RWPE1 (cell line): ENCODE data around the gene CEP120.

Experiments used
- CTCF ChIA-PET: fragments of 350-600 bp; sonication (Branson Sonifier 250); formaldehyde crosslinking; extraction: SDS; loops from one replicate; lab custom pipeline; 2021; lab: Yijun Ruan, JAX
- POLR2A ChIA-PET: fragments of 400-600 bp; formaldehyde crosslinking; extraction: SDS; loops from one replicate; lab custom pipeline; 2020; ENCODE audit warnings: antibody characterized with exemption; ENCODE audit not compliant: low non-redundant PET; lab: Yijun Ruan, JAX
- DNase-seq: peaks from one replicate; pipeline ENCODE4 v3.0.0; 2012; ENCODE audit warnings: low spot score
- H3K27ac ChIP-seq: fragments of 450-650 bp; 2 replicates; pipeline ENCODE4 v1.5.1; 2017
- TF ChIP-seq, protein P1 (sequence below): fragments of 450-650 bp; conservative IDR thresholded peaks from 2 replicates; pipeline ENCODE4 v1.5.1; 2017; ENCODE audit warnings: low read depth, mild to moderate bottlenecking

The CEP120 gene

DNA sequence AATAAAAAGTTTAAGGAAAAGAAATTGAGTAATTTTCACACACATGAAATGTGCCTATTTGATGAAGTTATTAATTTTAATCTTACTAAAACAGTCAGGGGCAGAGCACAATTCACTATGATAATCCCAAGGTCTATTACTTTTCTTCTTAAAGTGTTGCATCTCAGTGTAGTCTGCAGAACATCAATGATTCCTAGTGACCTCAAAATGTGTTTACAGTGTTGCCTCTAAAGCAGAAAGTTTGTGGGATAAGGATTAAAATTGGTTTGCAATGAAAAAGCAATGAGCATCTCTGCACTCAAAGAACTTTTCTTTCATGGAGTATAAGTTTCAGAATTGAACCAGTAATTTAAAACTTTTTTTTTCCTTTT lies 63.0 kb downstream of the CEP120 start:
- H3K27ac ChIP-seq, result no peak overlapping the region
- POLR2A ChIA-PET, result no interaction called here
- CTCF ChIA-PET, result interaction anchor here (0.7 kb wide), 1 partner anchor 204 kb away, joined by 3 read pairs; no protein-coding TSS in a partner anchor
- DNase-seq, result no peak
- TF ChIP-seq, protein P1, sequence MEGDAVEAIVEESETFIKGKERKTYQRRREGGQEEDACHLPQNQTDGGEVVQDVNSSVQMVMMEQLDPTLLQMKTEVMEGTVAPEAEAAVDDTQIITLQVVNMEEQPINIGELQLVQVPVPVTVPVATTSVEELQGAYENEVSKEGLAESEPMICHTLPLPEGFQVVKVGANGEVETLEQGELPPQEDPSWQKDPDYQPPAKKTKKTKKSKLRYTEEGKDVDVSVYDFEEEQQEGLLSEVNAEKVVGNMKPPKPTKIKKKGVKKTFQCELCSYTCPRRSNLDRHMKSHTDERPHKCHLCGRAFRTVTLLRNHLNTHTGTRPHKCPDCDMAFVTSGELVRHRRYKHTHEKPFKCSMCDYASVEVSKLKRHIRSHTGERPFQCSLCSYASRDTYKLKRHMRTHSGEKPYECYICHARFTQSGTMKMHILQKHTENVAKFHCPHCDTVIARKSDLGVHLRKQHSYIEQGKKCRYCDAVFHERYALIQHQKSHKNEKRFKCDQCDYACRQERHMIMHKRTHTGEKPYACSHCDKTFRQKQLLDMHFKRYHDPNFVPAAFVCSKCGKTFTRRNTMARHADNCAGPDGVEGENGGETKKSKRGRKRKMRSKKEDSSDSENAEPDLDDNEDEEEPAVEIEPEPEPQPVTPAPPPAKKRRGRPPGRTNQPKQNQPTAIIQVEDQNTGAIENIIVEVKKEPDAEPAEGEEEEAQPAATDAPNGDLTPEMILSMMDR, result no peak

DNA sequence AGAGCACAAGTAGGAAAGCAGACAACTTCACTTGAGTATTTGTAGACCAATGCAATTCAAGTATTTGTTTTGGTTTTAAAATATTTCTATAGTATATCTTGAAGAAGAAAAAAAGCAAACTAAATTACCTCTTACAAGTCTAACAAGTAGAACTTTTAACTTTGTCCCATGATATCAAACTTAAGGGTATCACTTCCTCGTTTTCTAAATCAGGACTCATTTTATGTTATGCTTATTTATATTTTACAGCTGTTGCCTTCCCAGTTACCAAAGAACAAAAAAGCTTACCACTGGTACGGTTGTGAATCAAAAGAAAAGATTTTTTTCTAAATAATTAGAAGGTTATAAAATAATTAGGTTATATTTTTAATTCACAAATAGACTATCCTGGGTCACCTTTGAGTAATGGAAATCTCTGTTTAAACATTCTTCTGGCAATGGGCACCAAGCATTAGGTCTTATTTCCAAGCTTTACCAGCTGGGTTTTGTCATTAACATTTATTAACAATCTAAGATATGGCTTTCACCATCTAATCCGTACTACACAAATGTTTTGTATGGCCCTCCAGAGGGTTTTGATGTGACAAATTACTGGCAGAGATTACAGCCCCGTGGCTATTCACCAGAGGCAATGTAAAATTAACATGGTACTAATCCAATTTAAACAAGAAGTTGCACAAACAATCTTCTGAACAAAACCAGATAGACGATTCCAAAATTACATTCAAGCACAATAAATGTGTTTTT lies 63.6 kb downstream of the CEP120 start:
- DNase-seq, result no peak
- H3K27ac ChIP-seq, result no peak overlapping the region

DNA sequence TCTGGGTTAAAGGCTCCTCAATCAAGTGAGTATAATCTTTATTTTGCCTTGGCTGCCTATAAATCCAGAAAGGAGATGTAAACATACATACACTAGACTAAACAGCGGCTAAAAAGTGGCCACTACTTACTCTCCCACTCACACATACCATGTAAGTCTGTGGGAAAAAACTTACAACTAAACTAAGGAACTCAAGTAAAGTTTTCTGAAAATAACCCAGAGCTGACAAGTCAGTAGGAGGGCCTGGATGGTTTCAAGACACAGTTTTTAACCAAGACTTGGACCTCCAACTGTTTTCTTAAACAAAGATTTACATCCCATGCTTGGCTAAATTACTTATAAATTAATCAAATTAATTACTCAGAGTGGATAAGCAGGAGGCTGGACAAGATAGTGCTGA lies 64.5 kb downstream of the CEP120 start:
- H3K27ac ChIP-seq, result no peak overlapping the region
- POLR2A ChIA-PET, result no interaction called here
- no peak for DNase-seq
- TF ChIP-seq, protein P1, result no peak
- CTCF ChIA-PET, result no interaction called here

More for the DNA sequence above, 63.6 kb downstream of the CEP120 start:
- POLR2A ChIA-PET, result no interaction called here
- TF ChIP-seq, protein P1, result no peak
- CTCF ChIA-PET, result interaction anchor here (0.7 kb wide), 1 partner anchor 203 kb away, joined by 3 read pairs; no protein-coding TSS in a partner anchor

DNA sequence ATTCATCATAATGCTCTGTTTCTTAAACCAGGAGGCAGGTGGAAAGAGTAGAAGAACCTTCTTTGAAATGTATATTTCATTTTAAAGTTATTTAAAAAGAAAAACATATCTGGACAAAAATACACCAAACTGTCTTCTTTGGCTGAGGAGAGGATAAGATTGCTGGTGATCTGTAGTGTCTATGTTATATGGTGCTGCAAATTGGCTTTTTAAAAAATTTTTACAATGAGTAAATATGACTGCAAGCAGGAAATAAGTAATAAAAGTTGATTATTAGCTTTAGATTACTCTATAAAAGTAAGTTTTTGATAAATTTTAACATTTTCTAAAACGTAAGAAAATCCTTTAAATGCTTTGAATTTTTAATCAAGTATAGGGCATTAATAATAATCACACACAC lies 64.9 kb downstream of the CEP120 start:
- TF ChIP-seq, protein P1, result no peak
- ChIA-PET CTCF (no interaction called here), POLR2A (no interaction called here)
- DNase-seq, result no peak
- H3K27ac ChIP-seq, result no peak overlapping the region

DNA sequence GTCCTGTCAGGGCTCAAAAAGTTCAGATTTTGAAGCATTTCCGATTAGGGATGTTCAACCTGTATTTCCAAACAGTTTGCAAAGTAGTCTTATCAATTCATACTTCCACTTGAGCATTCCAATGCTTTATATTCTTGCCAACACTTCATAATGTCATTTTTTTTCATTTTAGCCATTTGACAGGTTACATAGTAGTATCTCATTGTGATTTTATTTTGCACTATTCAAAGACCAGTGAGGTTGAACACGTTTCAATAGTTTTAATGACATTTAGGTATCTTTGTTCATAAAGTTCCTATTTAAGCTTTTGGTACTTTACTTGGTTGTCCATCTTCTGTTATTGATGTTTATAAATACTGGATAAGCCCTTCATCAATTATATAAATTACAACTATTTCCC lies 71.4 kb downstream of the CEP120 start:
- ChIA-PET CTCF (no interaction called here), POLR2A (no interaction called here)
- TF ChIP-seq, protein P1, result no peak
- no peak overlapping the region for H3K27ac ChIP-seq
- no peak for DNase-seq

DNA sequence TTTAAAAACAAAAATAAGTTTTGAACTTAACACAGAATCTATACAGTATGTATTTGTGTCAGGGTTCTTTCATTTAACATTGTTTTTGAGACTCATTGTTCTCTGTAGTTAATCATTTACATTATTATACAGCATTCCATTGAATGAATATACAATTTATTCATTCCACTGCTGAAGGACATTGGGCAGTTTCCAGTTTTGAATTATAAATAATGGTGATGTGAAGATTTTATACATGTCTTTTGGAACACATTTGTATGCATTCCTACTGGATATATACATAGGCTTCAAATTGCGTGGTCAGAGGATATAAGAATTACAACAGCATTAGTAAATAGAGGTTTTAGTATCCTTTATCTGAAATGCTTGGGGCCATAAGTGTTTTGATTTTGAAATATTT lies 72.0 kb downstream of the CEP120 start:
- ChIA-PET CTCF (interaction anchor here (0.8 kb wide), 1 partner anchor 197 kb away, joined by 3 read pairs; no protein-coding TSS in a partner anchor), POLR2A (no interaction called here)
- H3K27ac ChIP-seq, result no peak overlapping the region
- TF ChIP-seq, protein P1, result no peak
- no peak for DNase-seq
